GM12875 (cell line): ENCODE measurements around the gene ENTPD2.

Experiments
- H3K4me3 ChIP-seq: one replicate; pipeline ENCODE4 v1.5.1; 2011; ENCODE audit warnings: low read depth, low read length, control low read depth
- CTCF ChIP-seq: IDR thresholded peaks from 2 replicates; pipeline ENCODE4 v1.5.1; 2011; ENCODE audit warnings: low read depth, mild to moderate bottlenecking, control low read depth, inconsistent platforms, low read length, moderate library complexity, borderline replicate concordance; ENCODE audit not compliant: insufficient read depth

Gene ENTPD2

GRCh38 chr9:137073992-137074399 is 20.1 kb upstream of the ENTPD2 start:
- H3K4me3 ChIP-seq = no peak overlapping the region
- no peak for TF ChIP-seq CTCF

GRCh38 chr9:137071282-137071681 is 17.4 kb upstream of the ENTPD2 start:
- H3K4me3 ChIP-seq = peak overlapping the region; percentile 67
- TF ChIP-seq CTCF = no peak

GRCh38 chr9:137070906-137071275 is 17.0 kb upstream of the ENTPD2 start:
- TF ChIP-seq CTCF = no peak
- H3K4me3 ChIP-seq = peak overlapping the region; percentile 67

- H3K4me3 ChIP-seq = peak within 1 kb of the TSS; percentile 67
- TF ChIP-seq CTCF = no peak
Measured at GRCh38 chr9:137070201-137070905, 16.5 kb upstream of the ENTPD2 start, which contains the start of gene SAPCD2. Gene SAPCD2, minus strand, starts transcription at chr9:137070557. Its CDS starts 97 bp downstream, at chr9:137070460.

- H3K4me3 ChIP-seq = peak overlapping the region; percentile 67
- TF ChIP-seq CTCF = no peak
Measured at GRCh38 chr9:137069508-137070091, 15.7 kb upstream of the ENTPD2 start.

GRCh38 chr9:137068539-137069507 is 15.0 kb upstream of the ENTPD2 start:
- H3K4me3 ChIP-seq = peak overlapping the region; percentile 67
- TF ChIP-seq CTCF = no peak
